Activated T-helper 17 cell treated with anti-CD3 and anti-CD28 coated beads, Interleukin-2, amount 50 U/mL, for 72 hours (primary cell): Measurements from ENCODE around the gene PTPRN2. TPM values are rescaled to one million over a fixed set of nuclear protein-coding genes. Genes with fewer than 3 reads are reported as not detected.
"Not testable (repeated sequence)": the region's sequence is repeated elsewhere in the genome, so short reads cannot be mapped to it uniquely, and the experiment has no call there.

Experiments
- ATAC-seq: fragments of 150-1000 bp; cut with Tn5 transposase; replicated peaks from 2 replicates; pipeline ENCODE4 v1.10.0; 2021; ENCODE audit warnings: mild to moderate bottlenecking, moderate library complexity
- H3K27ac Mint-ChIP-seq: one replicate; pipeline ENCODE4 v1.8.0; 2022; ENCODE audit warnings: mixed read lengths
- H3K27me3 Mint-ChIP-seq: one replicate; pipeline ENCODE4 v1.8.0; 2022; ENCODE audit warnings: mixed read lengths
- H3K36me3 Mint-ChIP-seq: one replicate; pipeline ENCODE4 v1.8.0; 2022; ENCODE audit warnings: low read depth, mild to moderate bottlenecking, mixed read lengths
- H3K4me1 Mint-ChIP-seq: one replicate; pipeline ENCODE4 v1.8.0; 2022; ENCODE audit warnings: mixed read lengths
- H3K4me3 Mint-ChIP-seq: one replicate; pipeline ENCODE4 v1.8.0; 2022; ENCODE audit warnings: mild to moderate bottlenecking, mixed read lengths
- H3K9me3 Mint-ChIP-seq: one replicate; pipeline ENCODE4 v1.8.0; 2022; ENCODE audit warnings: mixed read lengths
- total RNA-seq, 2 donors: library from RNA; stranded (reverse); gene quantifications; one replicate each; pipeline ENCODE4 v1.2.3, GENCODE V29; 2022

PTPRN2 gene
- total RNA-seq, 2 donors from 2014 or later, result 0.48 to 1.4 TPM

GRCh38 chr7:157713591-157713990 is 874.0 kb downstream of the PTPRN2 start:
- Mint-ChIP-seq H3K36me3 (no peaks in the 10 kb centered on the region), H3K27me3 (peaks cover 3% of the 10 kb centered on the region), H3K27ac (no peak overlapping the region), H3K9me3 (no peaks in the 10 kb centered on the region), H3K4me3 (no peak overlapping the region), H3K4me1 (no peaks in the 10 kb centered on the region)
- ATAC-seq, result no peak

- no peaks in the 10 kb centered on the region for H3K36me3 Mint-ChIP-seq
- no peak overlapping the region for H3K27ac Mint-ChIP-seq
- no peaks in the 10 kb centered on the region for H3K9me3 Mint-ChIP-seq
- no peak for ATAC-seq
- no peaks in the 10 kb centered on the region for H3K4me1 Mint-ChIP-seq
- H3K4me3 Mint-ChIP-seq, result no peak overlapping the region
- H3K27me3 Mint-ChIP-seq, result peaks cover 4% of the 10 kb centered on the region
Observed at GRCh38 chr7:157712666-157713235, 874.9 kb downstream of the PTPRN2 start.

DNA sequence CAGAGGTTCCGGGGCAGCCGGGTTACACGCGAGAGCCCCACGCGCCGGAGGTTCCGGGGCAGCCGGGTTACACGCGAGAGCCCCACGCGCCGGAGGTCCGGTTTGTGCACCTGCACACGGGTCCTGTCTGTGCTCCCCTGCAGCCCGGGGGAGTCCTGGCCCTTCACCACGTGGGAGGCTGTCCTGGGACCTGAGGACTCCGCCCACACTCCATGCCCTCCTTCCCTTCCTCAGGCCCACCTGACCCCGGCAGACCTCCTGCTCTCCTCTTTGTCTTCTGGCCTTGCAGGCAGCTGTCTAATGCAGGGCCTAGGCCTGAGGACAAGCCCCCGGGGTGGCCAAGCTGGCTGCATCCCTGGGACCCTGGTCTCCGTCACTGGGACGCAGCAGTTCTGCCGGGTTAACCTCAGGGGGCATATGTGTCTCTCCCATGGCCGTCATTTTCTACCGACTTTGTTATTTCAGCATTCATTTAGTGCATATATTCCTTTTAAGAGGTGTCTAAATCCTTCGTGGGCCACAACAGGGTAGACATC is 876.2 kb downstream of the PTPRN2 start:
- Mint-ChIP-seq H3K27me3 (peaks cover 9% of the 10 kb centered on the region), H3K9me3 (no peaks in the 10 kb centered on the region), H3K36me3 (no peaks in the 10 kb centered on the region), H3K4me3 (no peak overlapping the region), H3K27ac (no peak overlapping the region), H3K4me1 (no peaks in the 10 kb centered on the region)
- ATAC-seq, result no peak

- H3K27me3 Mint-ChIP-seq, result peaks cover 9% of the 10 kb centered on the region
- no peaks in the 10 kb centered on the region for H3K4me1 Mint-ChIP-seq
- H3K36me3 Mint-ChIP-seq, result no peaks in the 10 kb centered on the region
- H3K27ac Mint-ChIP-seq, result no peak overlapping the region
- ATAC-seq, result no peak
- no peak overlapping the region for H3K4me3 Mint-ChIP-seq
- H3K9me3 Mint-ChIP-seq, result no peaks in the 10 kb centered on the region
Observed at GRCh38 chr7:157710396-157710795, 877.2 kb downstream of the PTPRN2 start.

DNA sequence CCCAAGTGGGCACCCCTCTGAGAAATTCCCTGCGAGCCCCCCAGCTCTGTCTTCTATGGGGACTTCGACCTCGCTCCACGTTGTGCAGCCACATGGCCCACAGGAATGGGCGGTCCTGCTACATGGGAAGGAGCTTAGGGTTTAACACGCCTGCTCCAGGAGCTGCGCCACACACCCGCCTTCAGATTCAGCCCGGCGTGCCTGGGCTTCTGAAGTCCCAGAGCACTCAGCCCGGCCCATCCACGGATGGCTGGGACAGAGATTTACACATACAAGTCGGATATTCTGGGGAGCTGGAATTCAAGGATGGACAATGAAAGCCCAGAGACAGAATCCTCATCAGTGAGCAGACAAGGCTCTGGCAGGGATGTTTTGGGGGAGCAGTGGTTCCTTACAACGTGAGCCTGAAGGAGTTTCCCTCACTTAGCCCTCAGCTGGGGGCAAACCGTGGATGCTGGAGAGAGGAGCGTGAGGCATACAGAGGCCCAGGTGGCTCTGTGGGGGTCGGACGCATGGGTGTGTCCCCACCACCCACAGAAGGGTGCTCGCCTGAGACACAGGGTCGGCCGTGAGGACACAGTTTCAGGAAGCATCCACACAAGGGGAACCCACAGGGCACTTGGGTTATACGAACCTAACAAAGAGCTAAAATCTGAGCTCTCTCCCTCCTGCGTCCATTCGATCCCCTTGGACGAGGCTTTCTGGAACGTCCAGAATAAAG is 877.9 kb downstream of the PTPRN2 start:
- H3K27ac Mint-ChIP-seq, result no peak overlapping the region
- no peaks in the 10 kb centered on the region for H3K9me3 Mint-ChIP-seq
- no peaks in the 10 kb centered on the region for H3K4me1 Mint-ChIP-seq
- H3K36me3 Mint-ChIP-seq, result no peaks in the 10 kb centered on the region
- ATAC-seq, result no peak
- H3K4me3 Mint-ChIP-seq, result no peak overlapping the region
- H3K27me3 Mint-ChIP-seq, result peaks cover 9% of the 10 kb centered on the region

DNA sequence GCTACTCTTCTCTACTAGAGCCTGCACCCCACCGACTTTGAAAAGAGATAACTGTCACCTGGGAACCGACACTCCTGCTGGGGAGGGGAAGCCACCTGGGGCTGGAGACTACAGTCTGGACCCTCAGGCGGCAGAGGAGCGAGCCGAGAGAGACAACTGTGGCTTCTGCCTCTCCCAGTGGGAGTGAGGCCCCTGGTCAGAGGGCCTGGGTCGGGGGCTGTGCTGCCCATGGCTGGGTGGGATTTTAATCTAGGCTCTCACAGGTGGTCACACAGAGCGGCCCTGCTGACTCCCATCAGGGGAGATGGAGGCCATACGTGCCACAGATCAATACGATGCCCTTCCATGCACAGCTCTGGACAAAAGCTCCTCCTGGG is 878.7 kb downstream of the PTPRN2 start:
- H3K27me3 Mint-ChIP-seq, result peaks cover 13% of the 10 kb centered on the region
- no peak for ATAC-seq
- no peaks in the 10 kb centered on the region for H3K36me3 Mint-ChIP-seq
- no peak overlapping the region for H3K4me3 Mint-ChIP-seq
- no peaks in the 10 kb centered on the region for H3K4me1 Mint-ChIP-seq
- no peak overlapping the region for H3K27ac Mint-ChIP-seq
- H3K9me3 Mint-ChIP-seq, result no peaks in the 10 kb centered on the region

DNA sequence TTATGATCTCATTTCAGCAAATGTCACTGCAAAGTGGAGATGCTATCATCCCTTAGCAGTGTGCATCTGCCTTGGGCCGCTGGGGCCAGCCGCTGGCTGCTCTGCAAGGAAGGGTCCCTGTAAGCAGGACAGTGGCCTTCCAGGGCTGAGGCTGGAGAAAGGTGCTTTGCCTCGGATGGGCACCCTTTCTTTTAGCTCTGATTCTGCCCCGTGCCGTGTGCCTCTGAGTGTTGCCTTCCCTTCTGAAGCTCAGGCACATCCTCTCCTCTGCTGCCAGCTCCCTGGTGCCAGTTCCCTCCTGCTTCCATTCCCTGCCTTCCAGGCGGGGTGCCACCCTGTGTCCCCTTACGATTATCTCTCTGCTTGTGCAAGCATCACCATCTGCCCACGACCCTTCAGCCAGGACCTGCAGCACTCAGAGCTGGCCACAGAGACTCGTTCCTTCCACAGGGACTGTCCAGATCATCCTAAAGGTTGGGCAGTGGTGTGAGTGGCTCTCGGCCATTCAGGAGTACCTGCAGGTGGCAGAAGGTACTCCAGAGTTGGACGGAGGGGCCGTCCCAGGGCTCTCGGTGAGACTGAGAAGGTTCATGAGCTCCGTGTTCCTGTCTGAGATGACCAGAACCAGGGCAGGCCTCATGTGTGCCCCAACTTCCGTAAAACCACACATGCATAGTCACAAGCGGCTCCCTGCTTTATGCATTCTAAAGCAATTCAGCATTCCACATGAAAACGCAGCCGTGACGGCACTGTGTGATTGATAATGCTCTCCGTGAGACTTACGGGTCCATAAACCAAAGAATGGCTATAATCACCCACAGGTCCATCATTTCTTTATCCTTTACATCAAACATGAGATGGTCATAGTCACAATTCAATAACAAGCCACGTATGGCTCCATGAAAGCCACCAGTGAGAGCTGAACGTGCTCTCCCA is 879.4 kb downstream of the PTPRN2 start:
- Mint-ChIP-seq H3K27ac (no peak overlapping the region), H3K4me3 (no peak overlapping the region), H3K27me3 (peaks cover 15% of the 10 kb centered on the region), H3K4me1 (no peaks in the 10 kb centered on the region), H3K36me3 (no peaks in the 10 kb centered on the region), H3K9me3 (no peaks in the 10 kb centered on the region)
- no peak for ATAC-seq

DNA sequence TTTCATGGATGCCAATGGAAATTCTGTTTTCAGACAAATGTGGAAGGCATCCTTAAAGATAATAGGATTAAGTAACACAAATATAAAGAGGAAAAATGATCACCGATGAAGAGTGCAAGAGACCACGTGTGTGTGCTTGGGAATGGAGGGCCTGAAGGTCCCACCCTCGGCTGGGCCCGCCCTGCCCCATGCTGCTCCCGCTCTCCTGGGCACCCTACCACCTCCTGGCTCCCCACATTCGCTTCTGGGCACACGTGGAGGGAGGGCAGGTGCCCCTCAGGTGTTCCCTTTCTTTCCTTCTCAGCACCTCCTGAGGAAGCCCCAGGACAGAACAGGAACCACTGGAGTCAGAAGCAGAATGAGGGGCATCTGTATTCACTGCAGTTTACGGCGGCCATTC is 883.3 kb downstream of the PTPRN2 start:
- H3K27me3 Mint-ChIP-seq, result peaks cover 38% of the 10 kb centered on the region
- H3K4me1 Mint-ChIP-seq, result no peaks in the 10 kb centered on the region
- H3K36me3 Mint-ChIP-seq, result no peaks in the 10 kb centered on the region
- no peak overlapping the region for H3K27ac Mint-ChIP-seq
- no peak for ATAC-seq
- no peak overlapping the region for H3K4me3 Mint-ChIP-seq
- no peaks in the 10 kb centered on the region for H3K9me3 Mint-ChIP-seq

DNA sequence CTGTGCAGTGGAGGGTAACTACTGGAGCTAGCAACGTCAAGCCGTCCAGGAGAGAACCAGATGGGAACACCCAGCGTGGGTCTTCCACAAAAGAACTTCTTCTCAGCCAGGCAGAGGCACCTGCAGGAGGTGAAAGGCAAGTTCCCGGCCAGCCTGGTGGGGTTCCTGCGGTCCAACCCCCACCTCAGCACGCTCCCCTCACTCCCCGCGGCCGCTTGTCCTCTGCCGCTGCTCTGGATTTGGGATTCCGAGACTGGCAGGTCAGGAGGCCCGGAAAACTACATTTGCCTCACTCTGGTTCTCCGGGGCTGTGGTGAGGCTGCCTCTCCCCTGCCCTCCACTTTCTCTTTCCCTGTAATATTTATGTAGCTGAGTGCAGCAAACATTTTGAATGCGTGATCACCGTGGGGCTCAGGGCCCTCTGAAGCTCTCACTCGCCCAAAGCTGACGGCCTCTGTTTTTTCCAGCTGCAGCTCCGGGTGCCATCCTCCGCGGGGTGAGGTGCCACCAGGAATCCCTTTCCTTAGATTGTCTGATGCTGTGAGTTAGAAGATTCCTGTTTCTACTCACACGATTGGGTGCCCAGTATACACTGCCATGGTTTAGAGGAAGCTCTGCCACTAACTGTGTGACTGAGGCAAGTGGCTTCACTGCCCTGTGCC is 884.0 kb downstream of the PTPRN2 start:
- no peak for ATAC-seq
- no peak overlapping the region for H3K4me3 Mint-ChIP-seq
- H3K9me3 Mint-ChIP-seq, result no peaks in the 10 kb centered on the region
- H3K27ac Mint-ChIP-seq, result no peak overlapping the region
- H3K4me1 Mint-ChIP-seq, result no peaks in the 10 kb centered on the region
- peaks cover 36% of the 10 kb centered on the region for H3K27me3 Mint-ChIP-seq
- no peaks in the 10 kb centered on the region for H3K36me3 Mint-ChIP-seq

GRCh38 chr7:157703131-157703530 is 884.5 kb downstream of the PTPRN2 start:
- Mint-ChIP-seq H3K27ac (no peak overlapping the region), H3K4me3 (no peak overlapping the region), H3K9me3 (no peaks in the 10 kb centered on the region), H3K27me3 (peaks cover 34% of the 10 kb centered on the region), H3K36me3 (no peaks in the 10 kb centered on the region), H3K4me1 (no peaks in the 10 kb centered on the region)
- ATAC-seq, result no peak

DNA sequence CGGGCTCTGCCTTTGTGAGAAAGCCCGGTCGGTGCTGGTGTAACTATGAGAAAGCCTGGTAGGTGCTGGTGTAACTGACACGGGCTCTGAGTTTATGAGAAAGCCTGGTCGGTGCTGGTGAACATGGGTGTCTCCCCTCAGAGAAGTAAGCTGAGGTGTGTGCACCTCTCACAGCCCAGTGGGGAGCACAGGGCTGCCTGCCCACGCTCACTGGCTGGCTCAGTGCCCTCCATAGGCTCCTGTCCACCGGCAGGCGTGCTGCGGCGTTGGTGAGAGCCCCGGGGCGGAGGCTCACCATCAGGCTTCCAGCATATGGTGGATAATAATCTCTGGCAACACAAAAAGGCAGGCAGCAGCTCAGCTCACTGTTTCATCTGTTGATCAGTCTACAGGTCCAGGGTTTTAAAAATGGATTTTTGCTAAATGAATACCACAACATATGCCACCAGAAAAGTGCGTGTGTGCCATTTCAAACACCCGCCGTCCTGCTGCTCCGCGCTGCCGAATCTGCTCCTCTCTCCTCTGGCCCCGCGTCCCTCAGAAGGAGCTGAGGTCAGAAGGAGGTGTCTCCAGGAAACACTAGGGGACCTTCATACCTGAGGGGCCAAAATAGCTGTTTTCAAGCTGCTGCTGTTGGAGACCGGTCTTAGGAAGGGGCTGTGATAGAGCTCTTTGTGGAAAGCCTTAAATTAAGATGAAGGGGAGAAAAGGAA is 885.2 kb downstream of the PTPRN2 start:
- peaks cover 34% of the 10 kb centered on the region for H3K27me3 Mint-ChIP-seq
- ATAC-seq, result no peak
- H3K4me3 Mint-ChIP-seq, result no peak overlapping the region
- H3K27ac Mint-ChIP-seq, result no peak overlapping the region
- H3K4me1 Mint-ChIP-seq, result no peaks in the 10 kb centered on the region
- H3K9me3 Mint-ChIP-seq, result no peaks in the 10 kb centered on the region
- no peaks in the 10 kb centered on the region for H3K36me3 Mint-ChIP-seq

DNA sequence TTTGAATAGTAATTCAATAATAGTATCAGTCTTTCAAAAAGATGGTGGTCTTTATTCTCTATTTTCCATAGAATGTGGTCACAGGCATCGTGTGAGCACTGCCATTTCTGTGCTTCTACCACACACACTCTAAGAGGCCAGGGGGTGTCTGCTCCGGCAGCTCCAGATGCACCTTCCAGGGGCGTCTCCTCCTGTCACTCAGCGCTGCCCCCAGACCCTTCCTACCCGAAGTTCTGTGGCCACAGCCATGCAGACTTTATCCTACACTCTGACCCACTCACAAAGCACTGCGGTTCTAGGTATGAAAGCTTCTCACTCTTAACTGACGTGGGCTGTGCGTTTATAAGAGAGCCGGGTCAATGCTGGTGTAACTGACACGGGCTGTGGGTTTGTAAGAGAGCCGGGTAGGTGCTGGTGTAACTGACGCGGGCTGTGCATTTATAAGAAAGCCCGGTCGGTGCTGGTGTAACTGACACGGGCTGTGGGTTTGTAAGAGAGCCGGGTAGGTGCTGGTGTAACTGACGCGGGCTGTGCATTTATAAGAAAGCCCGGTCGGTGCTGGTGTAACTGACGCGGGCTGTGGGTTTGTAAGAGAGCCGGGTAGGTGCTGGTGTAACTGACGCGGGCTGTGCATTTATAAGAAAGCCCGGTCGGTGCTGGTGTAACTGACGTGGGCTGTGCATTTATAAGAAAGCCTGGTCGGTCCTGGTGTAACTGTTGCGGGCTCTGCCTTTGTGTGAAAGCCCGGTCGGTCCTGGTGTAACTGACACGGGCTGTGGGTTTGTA is 886.0 kb downstream of the PTPRN2 start:
- ATAC-seq, H3K27ac Mint-ChIP-seq, H3K9me3 Mint-ChIP-seq, H3K4me3 Mint-ChIP-seq, H3K36me3 Mint-ChIP-seq, H3K4me1 Mint-ChIP-seq: not testable (repeated sequence)
- peaks cover 30% of the 10 kb centered on the region for H3K27me3 Mint-ChIP-seq

- no peak overlapping the region for H3K4me3 Mint-ChIP-seq
- H3K4me1 Mint-ChIP-seq, result no peaks in the 10 kb centered on the region
- H3K27me3 Mint-ChIP-seq, result peaks cover 30% of the 10 kb centered on the region
- H3K9me3 Mint-ChIP-seq, result no peaks in the 10 kb centered on the region
- no peak overlapping the region for H3K27ac Mint-ChIP-seq
- ATAC-seq, result no peak
- H3K36me3 Mint-ChIP-seq, result no peaks in the 10 kb centered on the region
Observed at GRCh38 chr7:157700231-157701005, 887.2 kb downstream of the PTPRN2 start.
